Keratinocyte (primary cell): ENCODE measurements around the gene TRIM29. TPM values are rescaled to one million over a fixed set of nuclear protein-coding genes. Genes with fewer than 3 reads are reported as not detected.

Experiments used
- DNase-seq: peaks from one replicate; pipeline ENCODE4 v3.0.0-alpha.2; 2011; ENCODE audit warnings: low read depth, missing footprints, low spot score
- FAIRE-seq: peaks from 2 replicates; lab custom pipeline; 2011; peaks lifted over from hg19 to GRCh38; lab: Jason Lieb, UNC
- H2AFZ ChIP-seq: 2 replicates; pipeline ENCODE4 v1.6.0; 2012; ENCODE audit warnings: low read length, control low read depth, inconsistent platforms; ENCODE audit not compliant: control insufficient read depth
- H3K27ac ChIP-seq: 2 replicates; pipeline ENCODE4 v1.5.1; 2011; ENCODE audit warnings: low read length; ENCODE audit not compliant: control insufficient read depth, insufficient read depth
- H3K27me3 ChIP-seq: 3 replicates; pipeline ENCODE4 v1.6.0; 2011; ENCODE audit warnings: low read length; ENCODE audit not compliant: control insufficient read depth, insufficient read depth; ENCODE audit errors: extremely low read depth
- H3K36me3 ChIP-seq, 2 experiments: 2 replicates in 1 of 2; 3 replicates in 1 of 2; pipeline ENCODE4 v1.5.1; 2011; ENCODE audit warnings: low read length in 2 of 2, mild to moderate bottlenecking in 1 of 2; ENCODE audit not compliant: control insufficient read depth in 2 of 2, insufficient read depth in 2 of 2; ENCODE audit errors: extremely low read depth in 1 of 2
- H3K4me1 ChIP-seq: 3 replicates; pipeline ENCODE4 v1.5.1; 2011; ENCODE audit warnings: low read length; ENCODE audit not compliant: control insufficient read depth, insufficient read depth; ENCODE audit errors: extremely low read depth
- H3K4me2 ChIP-seq: 3 replicates; pipeline ENCODE4 v1.6.0; 2011; ENCODE audit warnings: low read depth, low read length; ENCODE audit not compliant: control insufficient read depth, insufficient read depth; ENCODE audit errors: extremely low read depth
- H3K4me3 ChIP-seq, 3 experiments: fragments of 200-600 bp in 1 of 3; sonication (generic) in 1 of 3; 2 replicates in 2 of 3; 3 replicates in 1 of 3; pipeline ENCODE4 v1.5.1; 2011 to 2016; ENCODE audit warnings: low read length in 3 of 3, mild to moderate bottlenecking in 3 of 3, control low read depth in 2 of 3, inconsistent platforms in 1 of 3, low read depth in 1 of 3, mixed read lengths in 1 of 3, mixed run types in 1 of 3, moderate library complexity in 1 of 3; ENCODE audit not compliant: control insufficient read depth in 2 of 3, insufficient read depth in 2 of 3; ENCODE audit errors: extremely low read depth in 1 of 3
- H3K79me2 ChIP-seq: 2 replicates; pipeline ENCODE4 v1.6.0; 2012; ENCODE audit warnings: low read length; ENCODE audit not compliant: control insufficient read depth, insufficient read depth
- H3K9ac ChIP-seq: 3 replicates; pipeline ENCODE4 v1.6.0; 2011; ENCODE audit warnings: low read length; ENCODE audit not compliant: control insufficient read depth, insufficient read depth; ENCODE audit errors: extremely low read depth
- H3K9me1 ChIP-seq: 3 replicates; pipeline ENCODE4 v1.6.0; 2011; ENCODE audit warnings: low read length; ENCODE audit not compliant: control insufficient read depth, insufficient read depth; ENCODE audit errors: extremely low read depth
- H3K9me3 ChIP-seq: 2 replicates; pipeline ENCODE4 v1.5.1; 2012; ENCODE audit warnings: low read depth, low read length; ENCODE audit not compliant: control insufficient read depth
- H4K20me1 ChIP-seq: 3 replicates; pipeline ENCODE4 v1.6.0; 2011; ENCODE audit warnings: low read length; ENCODE audit not compliant: control insufficient read depth, insufficient read depth; ENCODE audit errors: extremely low read depth
- EZH2 ChIP-seq: IDR thresholded peaks from one replicate; pipeline ENCODE4 v1.6.1; 2012; ENCODE audit warnings: inconsistent platforms, mild to moderate bottlenecking, low read length, moderate library complexity
- dilution Hi-C: fragments of 300-500 bp; cut with MboI; formaldehyde crosslinking; loops from one replicate; pipeline ENCODE4 v1.7.0; 2020; ENCODE audit warnings: low sequenced_read_pairs; ENCODE audit not compliant: extremely low pct_ligation_motif_present
- polyA plus RNA-seq, 5 experiments: library from polyadenylated mRNA; depleted of rRNA in 3 of 5; stranded (reverse) in 3 of 5; stranded (forward) in 1 of 5; unstranded in 1 of 5; fragments of >200 nt; gene quantifications; 1 replicate in 1 of 5; 2 replicates in 3 of 5; 3 replicates in 1 of 5; pipeline versions ENCODE4 v1.2.1 to v1.2.3, GENCODE V29; 2011 to 2012; ENCODE audit warnings: missing spikeins in 2 of 5, low read depth in 1 of 5, low replicate concordance in 1 of 5
- TF ChIP-seq, protein P1 (sequence below), 3 experiments: IDR thresholded peaks in 1 of 3; conservative IDR thresholded peaks in 1 of 3; optimal IDR thresholded peaks in 1 of 3; 2 replicates in 2 of 3; 3 replicates in 1 of 3; pipeline versions ENCODE3 to v1.5.1; 2011; ENCODE audit warnings: low read length in 3 of 3, mild to moderate bottlenecking in 3 of 3, moderate library complexity in 2 of 3, control low read depth in 1 of 3, inconsistent platforms in 1 of 3; ENCODE audit not compliant: insufficient read depth in 2 of 3; ENCODE audit errors: extremely low read depth in 1 of 3

Gene TRIM29
- polyA plus RNA-seq, 1 donor (not counting 4 experiments of a cell fraction or from before 2014, with no cell fraction given) = 463 TPM

GRCh38 chr11:120182372-120182771 is 44.5 kb upstream of the TRIM29 start:
- H3K27ac ChIP-seq = no peak overlapping the region
- H3K79me2 ChIP-seq = no peaks in the 10 kb centered on the region
- H3K9me1 ChIP-seq = no peaks in the 10 kb centered on the region
- dilution Hi-C loops = no loop called here
- TF ChIP-seq, protein P1, sequence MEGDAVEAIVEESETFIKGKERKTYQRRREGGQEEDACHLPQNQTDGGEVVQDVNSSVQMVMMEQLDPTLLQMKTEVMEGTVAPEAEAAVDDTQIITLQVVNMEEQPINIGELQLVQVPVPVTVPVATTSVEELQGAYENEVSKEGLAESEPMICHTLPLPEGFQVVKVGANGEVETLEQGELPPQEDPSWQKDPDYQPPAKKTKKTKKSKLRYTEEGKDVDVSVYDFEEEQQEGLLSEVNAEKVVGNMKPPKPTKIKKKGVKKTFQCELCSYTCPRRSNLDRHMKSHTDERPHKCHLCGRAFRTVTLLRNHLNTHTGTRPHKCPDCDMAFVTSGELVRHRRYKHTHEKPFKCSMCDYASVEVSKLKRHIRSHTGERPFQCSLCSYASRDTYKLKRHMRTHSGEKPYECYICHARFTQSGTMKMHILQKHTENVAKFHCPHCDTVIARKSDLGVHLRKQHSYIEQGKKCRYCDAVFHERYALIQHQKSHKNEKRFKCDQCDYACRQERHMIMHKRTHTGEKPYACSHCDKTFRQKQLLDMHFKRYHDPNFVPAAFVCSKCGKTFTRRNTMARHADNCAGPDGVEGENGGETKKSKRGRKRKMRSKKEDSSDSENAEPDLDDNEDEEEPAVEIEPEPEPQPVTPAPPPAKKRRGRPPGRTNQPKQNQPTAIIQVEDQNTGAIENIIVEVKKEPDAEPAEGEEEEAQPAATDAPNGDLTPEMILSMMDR (optimal IDR thresholded peaks at IDR 0.05 in 1 of 3, IDR thresholded peaks at IDR 0.05 in 1 of 3, conservative IDR thresholded peaks at IDR 0.05 in 1 of 3; ENCODE audit: extremely low read depth in 1 of 3, insufficient read depth in 2 of 3, low read length in 3 of 3) = no peak
- TF ChIP-seq EZH2 = no peak
- peaks cover 10% of the 10 kb centered on the region for H3K4me1 ChIP-seq
- no peak overlapping the region for H3K4me3 ChIP-seq
- H3K4me2 ChIP-seq = no peak overlapping the region
- H3K36me3 ChIP-seq = no peaks in the 10 kb centered on the region
- no peak for DNase-seq
- FAIRE-seq = no peak
- H4K20me1 ChIP-seq = no peaks in the 10 kb centered on the region
- H2AFZ ChIP-seq = no peak overlapping the region
- H3K27me3 ChIP-seq = peaks cover 7% of the 10 kb centered on the region
- no peaks in the 10 kb centered on the region for H3K9me3 ChIP-seq
- H3K9ac ChIP-seq = no peak overlapping the region

DNA sequence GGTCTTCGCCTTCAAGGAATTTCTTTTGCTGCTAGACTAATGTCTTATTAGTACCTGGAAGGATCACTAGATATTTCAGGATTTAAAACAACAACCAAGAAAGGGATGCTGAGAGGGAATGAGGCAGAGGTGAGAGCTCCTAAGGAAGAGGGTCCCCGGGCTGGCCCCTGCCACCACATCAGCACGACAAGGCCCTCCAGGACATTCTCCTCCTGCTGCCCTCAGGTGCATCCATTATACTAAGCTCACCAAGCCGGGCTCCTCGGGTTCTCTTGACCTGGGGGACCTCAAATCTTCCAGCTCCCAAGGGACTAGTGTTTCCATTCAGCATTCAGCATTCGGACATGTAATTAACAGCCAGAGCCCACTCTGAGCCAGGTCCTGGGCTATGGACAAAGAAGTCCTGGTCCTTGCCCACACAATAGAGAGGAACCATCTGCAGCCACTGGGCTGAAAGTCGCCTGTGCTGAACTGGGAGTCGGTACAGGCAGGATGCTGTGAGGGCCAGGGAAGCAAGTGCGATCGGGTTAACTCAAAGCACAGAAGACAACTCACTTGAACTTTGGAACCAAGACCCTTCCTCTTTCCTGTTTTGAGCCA is 43.6 kb upstream of the TRIM29 start:
- dilution Hi-C loops = no loop called here
- DNase-seq = no peak
- no peak for TF ChIP-seq EZH2
- TF ChIP-seq, protein P1 (optimal IDR thresholded peaks at IDR 0.05 in 1 of 3, IDR thresholded peaks at IDR 0.05 in 1 of 3, conservative IDR thresholded peaks at IDR 0.05 in 1 of 3; ENCODE audit: extremely low read depth in 1 of 3, insufficient read depth in 2 of 3, low read length in 3 of 3) = no peak

More for the DNA sequence above, 43.6 kb upstream of the TRIM29 start:
- no peak for FAIRE-seq
- Histone ChIP-seq H3K9me1 (no peaks in the 10 kb centered on the region), H3K36me3 (no peaks in the 10 kb centered on the region), H3K27ac (no peak overlapping the region), H3K4me2 (no peak overlapping the region), H3K4me3 (no peak overlapping the region), H3K27me3 (peaks cover 15% of the 10 kb centered on the region), H3K79me2 (no peaks in the 10 kb centered on the region), H3K9ac (no peak overlapping the region), H3K4me1 (peaks cover 2% of the 10 kb centered on the region), H3K9me3 (no peaks in the 10 kb centered on the region), H2AFZ (no peak overlapping the region), H4K20me1 (no peaks in the 10 kb centered on the region)
